SU-DHL-6 (cell line): ENCODE measurements around the gene LMBR1L.
A peak's percentile ranks its signal among the peaks of the same experiment; 100 is the strongest.

ENCODE experiments used
- H2AFZ ChIP-seq: fragments of 200-600 bp; sonication (generic); 2 replicates; pipeline ENCODE4 v1.6.1; 2014; ENCODE audit warnings: low read depth, mild to moderate bottlenecking, moderate library complexity, mixed read lengths, antibody characterized with exemption, low read length; ENCODE audit not compliant: severe bottlenecking
- H3F3A ChIP-seq: fragments of 200-600 bp; shearing (Covaris generic); 2 replicates; pipeline ENCODE4 v1.6.0; 2016; ENCODE audit warnings: antibody characterized with exemption, mild to moderate bottlenecking; ENCODE audit not compliant: insufficient read depth
- H3K27ac ChIP-seq: fragments of 200-600 bp; sonication (generic); 2 replicates; pipeline ENCODE4 v1.5.1; 2016; ENCODE audit warnings: low read depth, mild to moderate bottlenecking, low read length, moderate library complexity, mixed read lengths
- H3K27me3 ChIP-seq: fragments of 200-600 bp; sonication (generic), shearing (Covaris generic); 2 replicates; pipeline ENCODE4 v1.6.0; 2014; ENCODE audit warnings: mild to moderate bottlenecking, low read length
- H3K36me3 ChIP-seq: fragments of 200-600 bp; sonication (generic); 2 replicates; pipeline ENCODE4 v1.6.1; 2014; ENCODE audit warnings: mild to moderate bottlenecking, low read length, mixed read lengths
- H3K4me2 ChIP-seq: fragments of 300-600, 200-600 bp; shearing (Covaris generic), sonication (generic); 2 replicates; pipeline ENCODE4 v1.6.0; 2014; ENCODE audit warnings: low read length, low read depth, mild to moderate bottlenecking; ENCODE audit not compliant: poor library complexity, severe bottlenecking
- H3K4me3 ChIP-seq: fragments of 200-600 bp; sonication (generic); 2 replicates; pipeline ENCODE4 v1.5.1; 2014; ENCODE audit warnings: antibody characterized with exemption, low read length, mild to moderate bottlenecking, mixed read lengths; ENCODE audit not compliant: insufficient read depth, poor library complexity, severe bottlenecking
- H3K79me2 ChIP-seq: fragments of 200-600 bp; sonication (generic); 2 replicates; pipeline ENCODE4 v1.6.1; 2014; ENCODE audit warnings: mild to moderate bottlenecking, low read length, moderate library complexity; ENCODE audit not compliant: insufficient read depth
- H3K9ac ChIP-seq: fragments of 200-600 bp; sonication (generic); 2 replicates; pipeline ENCODE4 v1.7.0; 2014; ENCODE audit warnings: mild to moderate bottlenecking, low read length
- H3K9me2 ChIP-seq: fragments of 200-600 bp; sonication (generic); replicated peaks from 2 replicates; pipeline ENCODE4 v1.6.1; 2014; ENCODE audit warnings: low read length; ENCODE audit not compliant: insufficient read depth
- H3K9me3 ChIP-seq: fragments of 200-600 bp; sonication (generic); 2 replicates; pipeline ENCODE4 v1.6.1; 2014; ENCODE audit warnings: low read length, mixed read lengths; ENCODE audit not compliant: insufficient read depth
- H4K20me1 ChIP-seq: fragments of 200-600 bp; sonication (generic); 2 replicates; pipeline ENCODE4 v1.6.1; 2014; ENCODE audit warnings: low read depth, mild to moderate bottlenecking, antibody characterized with exemption, low read length, moderate library complexity, mixed read lengths
- EZH2phosphoT487 ChIP-seq: fragments of 200-600 bp; sonication (generic), shearing (Covaris generic); conservative IDR thresholded peaks from 2 replicates; pipeline ENCODE4 v1.6.1; 2018; ENCODE audit warnings: mild to moderate bottlenecking, antibody characterized with exemption, low read length, moderate library complexity, mixed read lengths
- TF ChIP-seq, protein P1 (sequence below): fragments of 200-600 bp; sonication (generic); IDR thresholded peaks from one replicate; pipeline ENCODE4 v1.5.1; 2017; ENCODE audit warnings: antibody characterized with exemption, mild to moderate bottlenecking, low read length, moderate library complexity; ENCODE audit not compliant: insufficient read depth, poor library complexity, severe bottlenecking

The LMBR1L gene

DNA sequence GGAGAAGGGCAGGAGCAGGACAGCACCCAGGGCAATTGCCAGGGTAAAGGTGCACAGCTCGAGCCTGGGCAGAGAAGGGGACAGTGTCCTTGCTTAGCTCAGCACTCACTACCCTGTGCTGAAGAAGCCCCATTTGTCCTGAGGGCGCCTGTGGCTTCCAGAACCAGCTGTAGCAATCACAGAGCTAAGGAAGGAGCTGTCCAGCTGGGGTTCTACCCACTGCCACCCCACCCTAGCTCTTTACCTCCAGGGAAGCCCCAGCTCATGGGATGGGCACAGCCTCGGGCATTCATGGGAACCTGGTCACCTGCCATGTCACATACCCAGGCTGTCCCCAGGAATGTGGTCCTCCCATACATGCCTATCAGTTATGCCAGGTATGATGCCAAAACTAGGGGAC, 5.8 kb downstream of the LMBR1L start:
- Histone ChIP-seq H3K9ac (no peak overlapping the region), H2AFZ (no peak overlapping the region), H3K4me2 (no peak overlapping the region), H3F3A (no peaks in the 10 kb centered on the region), H3K36me3 (no peaks in the 10 kb centered on the region), H3K4me3 (no peak overlapping the region), H3K9me2 (no peaks in the 10 kb centered on the region), H3K27me3 (no peaks in the 10 kb centered on the region), H3K27ac (no peak overlapping the region), H3K9me3 (no peaks in the 10 kb centered on the region), H3K79me2 (no peaks in the 10 kb centered on the region), H4K20me1 (no peaks in the 10 kb centered on the region)
- no peak for TF ChIP-seq EZH2phosphoT487
- TF ChIP-seq, protein P1, sequence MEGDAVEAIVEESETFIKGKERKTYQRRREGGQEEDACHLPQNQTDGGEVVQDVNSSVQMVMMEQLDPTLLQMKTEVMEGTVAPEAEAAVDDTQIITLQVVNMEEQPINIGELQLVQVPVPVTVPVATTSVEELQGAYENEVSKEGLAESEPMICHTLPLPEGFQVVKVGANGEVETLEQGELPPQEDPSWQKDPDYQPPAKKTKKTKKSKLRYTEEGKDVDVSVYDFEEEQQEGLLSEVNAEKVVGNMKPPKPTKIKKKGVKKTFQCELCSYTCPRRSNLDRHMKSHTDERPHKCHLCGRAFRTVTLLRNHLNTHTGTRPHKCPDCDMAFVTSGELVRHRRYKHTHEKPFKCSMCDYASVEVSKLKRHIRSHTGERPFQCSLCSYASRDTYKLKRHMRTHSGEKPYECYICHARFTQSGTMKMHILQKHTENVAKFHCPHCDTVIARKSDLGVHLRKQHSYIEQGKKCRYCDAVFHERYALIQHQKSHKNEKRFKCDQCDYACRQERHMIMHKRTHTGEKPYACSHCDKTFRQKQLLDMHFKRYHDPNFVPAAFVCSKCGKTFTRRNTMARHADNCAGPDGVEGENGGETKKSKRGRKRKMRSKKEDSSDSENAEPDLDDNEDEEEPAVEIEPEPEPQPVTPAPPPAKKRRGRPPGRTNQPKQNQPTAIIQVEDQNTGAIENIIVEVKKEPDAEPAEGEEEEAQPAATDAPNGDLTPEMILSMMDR, result no peak

DNA sequence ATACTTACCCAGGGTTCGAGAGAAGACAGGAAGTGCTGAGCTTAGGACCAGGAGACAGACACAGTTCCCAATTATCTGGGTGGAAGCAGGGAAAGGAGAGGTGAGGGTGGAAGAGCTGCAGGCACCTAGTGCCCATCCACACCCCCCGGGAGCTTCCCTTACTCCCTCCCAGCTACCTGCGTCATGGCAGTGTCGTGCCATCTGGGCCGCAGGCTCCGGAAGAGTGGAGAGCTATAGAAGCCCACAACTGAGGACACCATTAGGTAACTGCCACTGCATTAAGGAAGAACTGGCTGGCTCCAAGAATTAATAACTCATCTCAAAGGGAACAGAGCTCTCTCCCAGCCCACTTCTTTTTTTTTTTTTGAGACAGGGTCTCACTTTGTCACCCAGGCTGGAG, 10.3 kb downstream of the LMBR1L start:
- Histone ChIP-seq H3K27me3 (no peaks in the 10 kb centered on the region), H2AFZ (no peak overlapping the region), H3K9me2 (no peaks in the 10 kb centered on the region), H3K9me3 (no peaks in the 10 kb centered on the region), H3K27ac (no peak overlapping the region), H3K9ac (no peak overlapping the region), H3K4me2 (no peak overlapping the region), H4K20me1 (no peaks in the 10 kb centered on the region), H3F3A (no peaks in the 10 kb centered on the region), H3K36me3 (no peaks in the 10 kb centered on the region), H3K79me2 (no peaks in the 10 kb centered on the region), H3K4me3 (no peak overlapping the region)
- no peak for TF ChIP-seq EZH2phosphoT487
- TF ChIP-seq, protein P1, result no peak

DNA sequence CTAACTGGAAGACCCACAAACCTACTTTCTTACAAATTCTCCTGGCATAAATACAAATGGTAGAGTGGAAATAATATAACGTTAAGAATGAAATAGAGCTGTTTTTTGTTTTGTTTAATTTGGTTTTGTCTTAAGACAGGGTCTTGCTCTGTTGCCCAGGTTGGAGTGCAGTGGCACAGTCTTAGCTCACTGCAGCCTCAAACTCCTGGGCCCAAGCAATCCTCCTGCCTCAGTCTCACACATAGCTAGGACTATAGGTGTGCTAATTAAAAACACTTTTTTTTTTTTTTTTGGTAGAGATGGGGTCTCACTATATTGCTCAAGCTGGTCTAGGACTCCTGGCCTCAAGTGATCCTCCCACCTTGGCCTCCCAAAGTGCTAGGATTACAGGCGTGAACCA, 11.9 kb downstream of the LMBR1L start:
- Histone ChIP-seq H3K9me3 (no peaks in the 10 kb centered on the region), H3K36me3 (no peaks in the 10 kb centered on the region), H2AFZ (no peak overlapping the region), H3K79me2 (no peaks in the 10 kb centered on the region), H3K27ac (no peak overlapping the region), H3K9ac (no peak overlapping the region), H3K4me2 (no peak overlapping the region), H3F3A (no peaks in the 10 kb centered on the region), H3K9me2 (no peaks in the 10 kb centered on the region), H3K4me3 (no peak overlapping the region), H4K20me1 (no peaks in the 10 kb centered on the region), H3K27me3 (no peaks in the 10 kb centered on the region)
- TF ChIP-seq, protein P1, result no peak
- TF ChIP-seq EZH2phosphoT487, result no peak

DNA sequence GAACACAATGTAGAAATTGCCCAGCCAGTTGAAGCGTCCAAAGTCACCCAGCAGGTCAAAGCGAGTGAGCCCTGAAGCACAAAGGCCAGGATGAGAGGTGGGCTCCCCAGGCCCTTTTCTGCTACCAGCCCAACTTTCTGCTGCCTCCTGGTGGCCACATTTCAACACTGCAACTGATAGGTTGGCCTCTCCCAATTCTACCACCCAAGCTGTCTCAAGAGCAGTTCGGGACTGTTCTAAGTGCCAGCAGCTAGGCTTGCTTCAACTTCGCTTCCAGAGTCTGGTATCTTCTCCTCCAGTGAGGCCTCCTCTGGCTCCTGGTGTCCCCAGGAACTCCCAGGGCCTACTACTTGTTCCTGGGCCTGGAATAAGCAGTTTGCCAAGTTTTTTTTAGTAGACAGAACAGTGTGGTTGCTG, 12.6 kb downstream of the LMBR1L start:
- no peaks in the 10 kb centered on the region for H3K36me3 ChIP-seq
- H3K27ac ChIP-seq, result no peak overlapping the region
- no peak overlapping the region for H2AFZ ChIP-seq
- H3K27me3 ChIP-seq, result no peaks in the 10 kb centered on the region
- no peaks in the 10 kb centered on the region for H3K79me2 ChIP-seq
- H3K4me2 ChIP-seq, result no peak overlapping the region
- no peaks in the 10 kb centered on the region for H4K20me1 ChIP-seq
- no peaks in the 10 kb centered on the region for H3F3A ChIP-seq
- no peak for TF ChIP-seq EZH2phosphoT487
- TF ChIP-seq, protein P1, result peak; percentile 55
- H3K4me3 ChIP-seq, result no peak overlapping the region
- no peaks in the 10 kb centered on the region for H3K9me3 ChIP-seq
- H3K9me2 ChIP-seq, result no peaks in the 10 kb centered on the region
- H3K9ac ChIP-seq, result no peak overlapping the region
